Neuronal stem cell (in vitro differentiated cells): Measurements from ENCODE around the gene ZMIZ1.

Source experiments
- DNase-seq: peaks from one replicate; pipeline ENCODE4 v3.0.0-alpha.2; 2013; ENCODE audit warnings: low spot score
- H2AFZ ChIP-seq: one replicate; pipeline ENCODE4 v1.6.1; 2013; ENCODE audit warnings: mild to moderate bottlenecking, low read length, inconsistent platforms
- H2AK5ac ChIP-seq: 2 replicates; pipeline ENCODE4 v1.6.1; 2013; ENCODE audit warnings: low read depth, mild to moderate bottlenecking, inconsistent platforms, low read length, moderate library complexity, mixed read lengths
- H2BK120ac ChIP-seq: 2 replicates; pipeline ENCODE4 v1.6.1; 2013; ENCODE audit warnings: low read depth, mild to moderate bottlenecking, inconsistent platforms, low read length, moderate library complexity, mixed read lengths
- H2BK12ac ChIP-seq: one replicate; pipeline ENCODE4 v1.6.1; 2013; ENCODE audit warnings: low read length, inconsistent platforms
- H2BK15ac ChIP-seq: 2 replicates; pipeline ENCODE4 v1.6.1; 2013; ENCODE audit warnings: mild to moderate bottlenecking, low read length, inconsistent platforms, mixed read lengths
- H2BK5ac ChIP-seq: one replicate; pipeline ENCODE4 v1.6.1; 2013; ENCODE audit warnings: inconsistent platforms, mild to moderate bottlenecking, low read length, moderate library complexity
- H3K14ac ChIP-seq: one replicate; pipeline ENCODE4 v1.6.1; 2013; ENCODE audit warnings: low read length, inconsistent platforms
- H3K18ac ChIP-seq: 2 replicates; pipeline ENCODE4 v1.6.1; 2013; ENCODE audit warnings: low read length, inconsistent platforms
- H3K23ac ChIP-seq: 2 replicates; pipeline ENCODE4 v1.6.1; 2013; ENCODE audit warnings: low read depth, mild to moderate bottlenecking, mixed read lengths, low read length, inconsistent platforms; ENCODE audit not compliant: poor library complexity
- H3K27ac ChIP-seq: replicated peaks from 3 replicates; pipeline ENCODE4 v1.5.1; 2013; ENCODE audit warnings: low read length, inconsistent platforms
- H3K27me3 ChIP-seq, 3 experiments: 2 replicates each; pipeline ENCODE4 v1.6.1; 2013; ENCODE audit warnings: low read length in 3 of 3, mild to moderate bottlenecking in 2 of 3, inconsistent platforms in 1 of 3, low read depth in 1 of 3, mixed read lengths in 1 of 3, moderate library complexity in 1 of 3; ENCODE audit not compliant: control insufficient read depth in 3 of 3, insufficient read depth in 3 of 3
- H3K36me3 ChIP-seq, 2 donors: replicated peaks in 1 of 2; 2 replicates each; pipeline ENCODE4 v1.6.1; 2013; ENCODE audit warnings: low read length in 2 of 2; ENCODE audit not compliant: control insufficient read depth in 2 of 2, insufficient read depth in 2 of 2
- H3K4ac ChIP-seq: 2 replicates; pipeline ENCODE4 v1.6.1; 2013; ENCODE audit warnings: inconsistent platforms, mild to moderate bottlenecking, low read length, moderate library complexity
- H3K4me1 ChIP-seq, 2 donors: 1 replicate in 1 of 2; 2 replicates in 1 of 2; pipeline ENCODE4 v1.6.1; 2013; ENCODE audit warnings: low read length in 2 of 2, low read depth in 1 of 2; ENCODE audit not compliant: control insufficient read depth in 2 of 2, insufficient read depth in 1 of 2
- H3K4me2 ChIP-seq: one replicate; pipeline ENCODE4 v1.6.1; 2013; ENCODE audit warnings: mild to moderate bottlenecking, low read length, inconsistent platforms; ENCODE audit not compliant: insufficient read depth, poor library complexity, severe bottlenecking
- H3K4me3 ChIP-seq, 2 donors: 2 replicates each; pipeline ENCODE4 v1.5.1; 2013; ENCODE audit warnings: low read length in 2 of 2, mild to moderate bottlenecking in 2 of 2, inconsistent platforms in 1 of 2, moderate library complexity in 1 of 2
- H3K79me1 ChIP-seq: one replicate; pipeline ENCODE4 v1.6.1; 2013; ENCODE audit warnings: low read depth, mild to moderate bottlenecking, inconsistent platforms, low read length, moderate library complexity
- H3K9ac ChIP-seq: one replicate; pipeline ENCODE4 v1.6.1; 2013; ENCODE audit warnings: mild to moderate bottlenecking, low read depth, low read length, inconsistent platforms; ENCODE audit not compliant: poor library complexity
- H3K9me3 ChIP-seq, 2 donors: replicated peaks in 1 of 2; 2 replicates each; pipeline versions ENCODE3 to v1.6.1; 2013; ENCODE audit warnings: low read length in 2 of 2, mild to moderate bottlenecking in 2 of 2, inconsistent platforms in 1 of 2, low read depth in 1 of 2, mixed read lengths in 1 of 2, moderate library complexity in 1 of 2; ENCODE audit not compliant: control insufficient read depth in 2 of 2, insufficient read depth in 1 of 2
- H4K8ac ChIP-seq: one replicate; pipeline ENCODE4 v1.6.1; 2013; ENCODE audit warnings: low read depth, mild to moderate bottlenecking, inconsistent platforms, low read length, moderate library complexity
- H4K91ac ChIP-seq: one replicate; pipeline ENCODE4 v1.6.1; 2013; ENCODE audit warnings: low read length, low read depth, mild to moderate bottlenecking, inconsistent platforms; ENCODE audit not compliant: poor library complexity
- WGBS, 2 donors: extraction: QIAGEN DNeasy Blood & Tissue Kit; methylation state at CpG; one replicate each; pipeline ENCODE4 v1.1.7; 2013; ENCODE audit warnings: missing lambda C conversion rate in 2 of 2, mixed read lengths in 1 of 2; ENCODE audit not compliant: insufficient read length in 2 of 2, insufficient replicate concordance in 1 of 2; ENCODE audit errors: extremely low coverage in 2 of 2; 5-methylcytosine and 5-hydroxymethylcytosine counted together

Gene ZMIZ1

DNA sequence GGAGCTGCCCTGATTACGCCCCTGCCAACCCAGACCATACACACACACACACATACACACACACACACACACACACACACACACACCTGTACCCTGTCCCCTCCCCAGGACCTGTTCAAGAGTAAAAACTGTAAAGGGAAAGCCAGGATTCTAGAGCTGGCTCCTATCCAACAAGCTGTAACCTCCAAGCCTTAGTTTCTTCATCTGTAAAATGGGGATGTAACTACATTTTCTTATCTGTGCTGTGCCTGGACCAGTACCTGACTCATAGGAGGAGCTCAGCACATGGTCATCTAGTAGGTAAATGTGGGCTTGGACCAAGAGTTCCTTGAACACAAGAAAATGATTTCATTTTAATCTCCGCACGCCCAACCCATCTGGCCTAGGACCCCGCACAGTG, 128.8 kb downstream of the ZMIZ1 start:
- no peak overlapping the region for H4K91ac ChIP-seq

DNA sequence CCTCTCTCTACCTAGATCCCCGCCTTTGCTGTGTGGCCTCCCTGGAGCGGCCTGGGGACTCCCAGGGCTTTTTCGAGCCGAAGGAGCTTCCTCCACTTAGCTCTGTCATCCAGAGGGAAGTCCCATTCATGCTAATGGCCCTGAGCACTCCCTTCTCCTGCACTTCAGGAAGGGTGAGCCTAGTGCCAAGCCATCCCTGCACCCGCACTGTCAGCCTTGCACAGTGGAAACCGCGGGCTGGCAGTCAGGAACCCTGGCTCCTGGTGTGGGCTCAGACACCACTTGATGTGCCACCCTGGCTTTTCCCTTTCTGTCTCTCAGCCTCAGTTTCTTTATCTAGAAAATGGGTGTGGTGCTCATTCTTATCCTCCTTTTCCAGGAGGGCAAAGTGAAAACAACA, 131.6 kb downstream of the ZMIZ1 start:
- H3K9me3 ChIP-seq: no peaks in the 10 kb centered on the region
- no peak overlapping the region for H4K8ac ChIP-seq
- H3K36me3 ChIP-seq: peaks cover 17 to 76% of the 10 kb centered on the region in 2 donors
- DNase-seq: no peak
- no peak overlapping the region for H2BK12ac ChIP-seq
- H3K14ac ChIP-seq: no peak overlapping the region
- H3K4me1 ChIP-seq: peaks cover 0 to under 1% of the 10 kb centered on the region in 2 donors
- no peaks in the 10 kb centered on the region for H3K27me3 ChIP-seq
- no peak overlapping the region for H4K91ac ChIP-seq
- no peak overlapping the region for H2AFZ ChIP-seq
- H3K27ac ChIP-seq: no peak overlapping the region
- H3K4ac ChIP-seq: no peak overlapping the region
- H3K18ac ChIP-seq: no peak overlapping the region
- no peak overlapping the region for H3K4me2 ChIP-seq
- H2AK5ac ChIP-seq: no peak overlapping the region
- H3K79me1 ChIP-seq: peaks cover 2% of the 10 kb centered on the region
- no peak overlapping the region for H3K9ac ChIP-seq
- H2BK15ac ChIP-seq: no peak overlapping the region
- H2BK5ac ChIP-seq: no peak overlapping the region
- H3K23ac ChIP-seq: no peak overlapping the region
- WGBS, 2 donors: no CpG with 5 or more reads among the region's 7 CpGs
- no peak overlapping the region for H2BK120ac ChIP-seq
- no peak overlapping the region for H3K4me3 ChIP-seq

More for the DNA sequence above, 128.8 kb downstream of the ZMIZ1 start:
- Histone ChIP-seq H2BK120ac (peak overlapping the region; percentile 12), H3K18ac (no peak overlapping the region), H3K36me3 (peaks cover 8 to 53% of the 10 kb centered on the region in 2 donors), H4K8ac (no peak overlapping the region), H3K79me1 (peaks cover 2% of the 10 kb centered on the region), H2BK12ac (no peak overlapping the region), H3K4me3 (no peak overlapping the region), H3K27ac (no peak overlapping the region), H3K23ac (no peak overlapping the region), H3K4me2 (no peak overlapping the region), H2AFZ (no peak overlapping the region), H2AK5ac (no peak overlapping the region), H2BK15ac (no peak overlapping the region), H2BK5ac (no peak overlapping the region), H3K4me1 (peaks cover 7 to 9% of the 10 kb centered on the region in 2 donors), H3K4ac (no peak overlapping the region), H3K27me3 (no peaks in the 10 kb centered on the region), H3K14ac (no peak overlapping the region), H3K9ac (no peak overlapping the region), H3K9me3 (no peaks in the 10 kb centered on the region)
- WGBS, 2 donors: no CpG with 5 or more reads among the region's 4 CpGs
- DNase-seq: no peak

DNA sequence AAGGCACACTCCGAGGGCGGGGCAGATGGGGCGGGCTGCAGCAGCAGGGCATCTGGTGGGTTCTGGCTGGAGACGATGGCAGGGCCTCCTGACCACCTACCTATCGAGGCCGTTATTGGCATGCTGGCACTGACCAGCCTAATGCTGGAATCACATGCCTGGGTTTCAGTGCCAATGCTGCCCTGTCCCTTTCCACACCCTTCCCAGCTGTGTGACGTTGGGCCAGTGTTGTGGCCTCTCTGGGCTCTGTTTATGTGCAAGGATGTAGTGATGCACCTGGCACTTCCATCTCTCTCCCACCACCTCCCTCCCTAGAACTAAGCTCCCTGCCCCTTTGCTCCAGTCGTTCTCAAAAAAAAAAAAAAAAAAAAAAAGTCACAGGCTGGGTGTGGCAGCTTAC, 132.9 kb downstream of the ZMIZ1 start:
- H3K4me3 ChIP-seq: no peak overlapping the region
- H4K91ac ChIP-seq: no peak overlapping the region
- no peak overlapping the region for H3K4ac ChIP-seq
- no peak overlapping the region for H3K27ac ChIP-seq
- no peak for DNase-seq
- peak overlapping the region; percentile 62 for H3K23ac ChIP-seq
- H2AFZ ChIP-seq: no peak overlapping the region
- no peak overlapping the region for H2AK5ac ChIP-seq
- H2BK5ac ChIP-seq: no peak overlapping the region
- no peak overlapping the region for H3K4me2 ChIP-seq
- H2BK120ac ChIP-seq: no peak overlapping the region
- H3K4me1 ChIP-seq: no peaks in the 10 kb centered on the region
- no peak overlapping the region for H4K8ac ChIP-seq
- H3K14ac ChIP-seq: no peak overlapping the region
- H3K27me3 ChIP-seq: no peaks in the 10 kb centered on the region
- no peaks in the 10 kb centered on the region for H3K9me3 ChIP-seq
- no CpG with 5 or more reads among the region's 8 CpGs for WGBS, 2 donors
- H3K36me3 ChIP-seq: peaks cover 22 to 77% of the 10 kb centered on the region in 2 donors
- no peak overlapping the region for H3K9ac ChIP-seq
- H3K18ac ChIP-seq: no peak overlapping the region
- H3K79me1 ChIP-seq: no peaks in the 10 kb centered on the region
- no peak overlapping the region for H2BK15ac ChIP-seq
- no peak overlapping the region for H2BK12ac ChIP-seq

- DNase-seq: no peak
- Histone ChIP-seq H2AFZ (no peak overlapping the region), H2BK5ac (no peak overlapping the region), H2BK15ac (no peak overlapping the region), H3K9ac (no peak overlapping the region), H2BK12ac (no peak overlapping the region), H3K36me3 (peaks cover 28 to 80% of the 10 kb centered on the region in 2 donors), H3K79me1 (no peaks in the 10 kb centered on the region), H3K4me2 (no peak overlapping the region), H3K14ac (peak overlapping the region; percentile 42), H3K27ac (no peak overlapping the region), H3K27me3 (no peaks in the 10 kb centered on the region), H2AK5ac (no peak overlapping the region), H3K4me1 (no peaks in the 10 kb centered on the region), H4K8ac (no peak overlapping the region), H2BK120ac (no peak overlapping the region), H3K9me3 (no peaks in the 10 kb centered on the region), H3K4me3 (no peak overlapping the region), H3K23ac (no peak overlapping the region), H4K91ac (no peak overlapping the region), H3K18ac (peak overlapping the region; percentile 39), H3K4ac (no peak overlapping the region)
- WGBS, 2 donors: no CpG with 5 or more reads among the region's 9 CpGs
Observed at GRCh38 chr10:79202188-79203013, 133.6 kb downstream of the ZMIZ1 start.
